SK-N-SH treated with all-trans-retinoic acid at 6 μM for 48 hours (cell line): ENCODE data around the gene PCDHA9.
"Not testable (repeated sequence)": the region's sequence is repeated elsewhere in the genome, so short reads cannot be mapped to it uniquely, and the experiment has no call there.

Experiments
- ATAC-seq: fragments of 200-7000 bp; cut with Tn5 transposase; 3 replicates; pipeline ENCODE4 v1.9.1; 2020; ENCODE audit warnings: mild to moderate bottlenecking, moderate library complexity
- BACH2 ChIP-seq: fragments of 250-450 bp; sonication (Bioruptor Pico); IDR thresholded peaks from 2 replicates; pipeline ENCODE4 v1.9.0; 2021; ENCODE audit warnings: mild to moderate bottlenecking, borderline replicate concordance
- CSDC2 ChIP-seq: fragments of 250-450 bp; sonication (Bioruptor Pico); IDR thresholded peaks from 2 replicates; pipeline ENCODE4 v1.5.0; 2020; ENCODE audit warnings: mild to moderate bottlenecking, moderate library complexity
- CSRNP3 ChIP-seq: fragments of 250-450 bp; sonication (Bioruptor Pico); IDR thresholded peaks from 2 replicates; pipeline ENCODE4 v1.5.1; 2021; ENCODE audit warnings: mild to moderate bottlenecking, moderate library complexity
- ESRRG ChIP-seq: fragments of 250-450 bp; sonication (Bioruptor Pico); IDR thresholded peaks from 2 replicates; pipeline ENCODE4 v1.6.1; 2021; ENCODE audit warnings: mild to moderate bottlenecking
- GLIS3 ChIP-seq: fragments of 250-450 bp; sonication (Bioruptor Pico); IDR thresholded peaks from 2 replicates; pipeline ENCODE4 v1.5.0; 2020; ENCODE audit warnings: mild to moderate bottlenecking, moderate library complexity
- ISL1 ChIP-seq: fragments of 250-450 bp; sonication (Bioruptor Pico); IDR thresholded peaks from 2 replicates; pipeline ENCODE4 v2.1.2; 2022; ENCODE audit warnings: mild to moderate bottlenecking, moderate library complexity
- OSR1 ChIP-seq: fragments of 250-450 bp; sonication (Bioruptor Pico); IDR thresholded peaks from 2 replicates; pipeline ENCODE4 v1.8.0; 2022; ENCODE audit warnings: moderate library complexity, mild to moderate bottlenecking, inconsistent platforms
- SNAI2 ChIP-seq: fragments of 250-450 bp; sonication (Bioruptor Pico); IDR thresholded peaks from 2 replicates; pipeline ENCODE4 v1.5.0; 2020; ENCODE audit warnings: mild to moderate bottlenecking, moderate library complexity
- TCF4 ChIP-seq: fragments of 250-450 bp; sonication (Bioruptor Pico); IDR thresholded peaks from 2 replicates; pipeline ENCODE4 v1.8.0; 2021; ENCODE audit warnings: mild to moderate bottlenecking, moderate library complexity, borderline replicate concordance
- TOX ChIP-seq: fragments of 250-450 bp; sonication (Bioruptor Pico); IDR thresholded peaks from 2 replicates; pipeline ENCODE4 v1.8.0; 2021; ENCODE audit warnings: mild to moderate bottlenecking, moderate library complexity, borderline replicate concordance
- TSHZ2 ChIP-seq: fragments of 250-450 bp; sonication (Bioruptor Pico); IDR thresholded peaks from 2 replicates; pipeline ENCODE4 v1.5.0; 2020; ENCODE audit warnings: mild to moderate bottlenecking, moderate library complexity
- ZC3H10 ChIP-seq: fragments of 250-450 bp; sonication (Bioruptor Pico); IDR thresholded peaks from 2 replicates; pipeline ENCODE4 v1.5.1; 2021; ENCODE audit warnings: mild to moderate bottlenecking, moderate library complexity
- ZFP3 ChIP-seq: fragments of 250-450 bp; sonication (Bioruptor Pico); IDR thresholded peaks from 2 replicates; pipeline ENCODE4 v1.5.0; 2020; ENCODE audit warnings: mild to moderate bottlenecking, moderate library complexity
- ZFP30 ChIP-seq: fragments of 450-650 bp; formaldehyde crosslinking; IDR thresholded peaks from 2 replicates; pipeline ENCODE4 v1.5.0; 2022; ENCODE audit warnings: mild to moderate bottlenecking, moderate library complexity
- ZNF565 ChIP-seq: fragments of 450-650 bp; formaldehyde crosslinking; conservative IDR thresholded peaks from 2 replicates; pipeline ENCODE4 v1.5.0; 2020; ENCODE audit warnings: low read depth, mild to moderate bottlenecking, moderate library complexity
- ZNF70 ChIP-seq: fragments of 450-650 bp; formaldehyde crosslinking; IDR thresholded peaks from 2 replicates; pipeline ENCODE4 v1.5.0; 2020; ENCODE audit warnings: mild to moderate bottlenecking, moderate library complexity
- ZNF8 ChIP-seq: fragments of 450-650 bp; formaldehyde crosslinking; IDR thresholded peaks from 2 replicates; pipeline ENCODE4 v1.5.0; 2020; ENCODE audit warnings: mild to moderate bottlenecking, moderate library complexity
- TF ChIP-seq, protein P1 (sequence below): fragments of 250-450 bp; sonication (Bioruptor Pico); IDR thresholded peaks from 2 replicates; pipeline ENCODE4 v1.8.0; 2021; ENCODE audit warnings: low read depth, mild to moderate bottlenecking, moderate library complexity, borderline replicate concordance
- TF ChIP-seq, protein P2 (sequence below): fragments of 250-450 bp; sonication (Bioruptor Pico); IDR thresholded peaks from 2 replicates; pipeline ENCODE4 v1.5.1; 2020; ENCODE audit warnings: low read depth, mild to moderate bottlenecking, moderate library complexity
- TF ChIP-seq, protein P3 (sequence below): fragments of 250-450 bp; sonication (Bioruptor Pico); IDR thresholded peaks from 2 replicates; pipeline ENCODE4 v1.8.0; 2020; ENCODE audit warnings: mild to moderate bottlenecking, moderate library complexity, borderline replicate concordance

Gene PCDHA9

DNA sequence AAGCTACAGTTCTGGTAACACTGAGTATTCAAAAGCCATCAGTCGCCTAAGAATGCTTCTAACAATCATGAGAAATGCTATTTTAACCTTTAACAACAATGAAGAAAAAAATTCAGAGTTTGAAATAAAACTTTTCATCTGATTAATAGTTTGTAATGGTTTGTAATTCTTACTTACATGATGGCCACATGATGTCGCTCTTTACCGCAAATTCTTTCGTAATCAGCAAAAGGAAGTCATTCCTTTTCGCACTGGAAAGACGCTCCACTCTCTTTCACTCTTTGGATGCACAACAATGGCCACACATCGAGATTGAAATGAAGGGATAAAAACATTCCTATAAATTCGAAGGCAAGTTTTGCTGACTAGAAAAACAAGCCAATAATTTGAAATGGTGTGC lies 14.2 kb upstream of the PCDHA9 start, which contains the start of gene PCDHA7:
Gene PCDHA7, plus strand, starts transcription at position 277 of the 400 bp plus-strand sequence. Its CDS starts 115 bp downstream, at position 392.
- no peak for ATAC-seq

DNA sequence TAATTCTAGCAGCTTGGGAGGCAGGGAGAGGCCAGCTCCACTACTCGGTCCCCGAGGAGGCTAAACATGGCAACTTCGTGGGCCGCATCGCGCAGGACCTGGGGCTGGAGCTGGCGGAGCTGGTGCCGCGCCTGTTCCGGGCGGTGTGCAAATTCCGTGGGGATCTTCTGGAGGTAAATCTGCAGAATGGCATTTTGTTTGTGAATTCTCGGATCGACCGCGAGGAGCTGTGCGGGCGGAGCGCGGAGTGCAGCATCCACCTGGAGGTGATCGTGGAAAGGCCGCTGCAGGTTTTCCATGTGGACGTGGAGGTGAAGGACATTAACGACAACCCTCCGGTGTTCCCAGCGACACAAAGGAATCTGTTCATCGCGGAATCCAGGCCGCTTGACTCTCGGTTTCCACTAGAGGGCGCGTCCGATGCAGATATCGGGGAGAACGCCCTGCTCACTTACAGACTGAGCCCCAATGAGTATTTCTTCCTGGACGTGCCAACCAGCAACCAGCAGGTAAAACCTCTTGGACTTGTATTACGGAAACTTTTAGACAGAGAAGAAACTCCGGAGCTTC lies 13.7 kb upstream of the PCDHA9 start:
- ATAC-seq: not testable (repeated sequence)

More for the DNA sequence above, 14.2 kb upstream of the PCDHA9 start, which contains the start of gene PCDHA7:
- TF ChIP-seq, protein P1, sequence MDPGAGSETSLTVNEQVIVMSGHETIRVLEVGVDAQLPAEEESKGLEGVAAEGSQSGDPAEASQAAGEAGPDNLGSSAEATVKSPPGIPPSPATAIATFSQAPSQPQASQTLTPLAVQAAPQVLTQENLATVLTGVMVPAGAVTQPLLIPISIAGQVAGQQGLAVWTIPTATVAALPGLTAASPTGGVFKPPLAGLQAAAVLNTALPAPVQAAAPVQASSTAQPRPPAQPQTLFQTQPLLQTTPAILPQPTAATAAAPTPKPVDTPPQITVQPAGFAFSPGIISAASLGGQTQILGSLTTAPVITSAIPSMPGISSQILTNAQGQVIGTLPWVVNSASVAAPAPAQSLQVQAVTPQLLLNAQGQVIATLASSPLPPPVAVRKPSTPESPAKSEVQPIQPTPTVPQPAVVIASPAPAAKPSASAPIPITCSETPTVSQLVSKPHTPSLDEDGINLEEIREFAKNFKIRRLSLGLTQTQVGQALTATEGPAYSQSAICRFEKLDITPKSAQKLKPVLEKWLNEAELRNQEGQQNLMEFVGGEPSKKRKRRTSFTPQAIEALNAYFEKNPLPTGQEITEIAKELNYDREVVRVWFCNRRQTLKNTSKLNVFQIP (CRISPR knock-in tag): no peak
- TF ChIP-seq TOX (CRISPR knock-in tag) (no peak), ZNF8 (CRISPR knock-in tag) (no peak), ZFP30 (CRISPR knock-in tag) (no peak), CSDC2 (no peak), CSRNP3 (no peak), ISL1 (CRISPR knock-in tag) (no peak), GLIS3 (CRISPR knock-in tag) (no peak), ZNF70 (CRISPR knock-in tag) (no peak), ZNF565 (CRISPR knock-in tag) (no peak), SNAI2 (CRISPR knock-in tag) (no peak), TCF4 (CRISPR knock-in tag) (no peak), BACH2 (CRISPR knock-in tag) (no peak), ZC3H10 (CRISPR knock-in tag) (no peak), ZFP3 (CRISPR knock-in tag) (no peak), OSR1 (no peak)
- TF ChIP-seq, protein P2, sequence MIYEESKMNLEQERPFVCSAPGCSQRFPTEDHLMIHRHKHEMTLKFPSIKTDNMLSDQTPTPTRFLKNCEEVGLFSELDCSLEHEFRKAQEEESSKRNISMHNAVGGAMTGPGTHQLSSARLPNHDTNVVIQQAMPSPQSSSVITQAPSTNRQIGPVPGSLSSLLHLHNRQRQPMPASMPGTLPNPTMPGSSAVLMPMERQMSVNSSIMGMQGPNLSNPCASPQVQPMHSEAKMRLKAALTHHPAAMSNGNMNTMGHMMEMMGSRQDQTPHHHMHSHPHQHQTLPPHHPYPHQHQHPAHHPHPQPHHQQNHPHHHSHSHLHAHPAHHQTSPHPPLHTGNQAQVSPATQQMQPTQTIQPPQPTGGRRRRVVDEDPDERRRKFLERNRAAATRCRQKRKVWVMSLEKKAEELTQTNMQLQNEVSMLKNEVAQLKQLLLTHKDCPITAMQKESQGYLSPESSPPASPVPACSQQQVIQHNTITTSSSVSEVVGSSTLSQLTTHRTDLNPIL (CRISPR knock-in tag): no peak
- TF ChIP-seq, protein P3, sequence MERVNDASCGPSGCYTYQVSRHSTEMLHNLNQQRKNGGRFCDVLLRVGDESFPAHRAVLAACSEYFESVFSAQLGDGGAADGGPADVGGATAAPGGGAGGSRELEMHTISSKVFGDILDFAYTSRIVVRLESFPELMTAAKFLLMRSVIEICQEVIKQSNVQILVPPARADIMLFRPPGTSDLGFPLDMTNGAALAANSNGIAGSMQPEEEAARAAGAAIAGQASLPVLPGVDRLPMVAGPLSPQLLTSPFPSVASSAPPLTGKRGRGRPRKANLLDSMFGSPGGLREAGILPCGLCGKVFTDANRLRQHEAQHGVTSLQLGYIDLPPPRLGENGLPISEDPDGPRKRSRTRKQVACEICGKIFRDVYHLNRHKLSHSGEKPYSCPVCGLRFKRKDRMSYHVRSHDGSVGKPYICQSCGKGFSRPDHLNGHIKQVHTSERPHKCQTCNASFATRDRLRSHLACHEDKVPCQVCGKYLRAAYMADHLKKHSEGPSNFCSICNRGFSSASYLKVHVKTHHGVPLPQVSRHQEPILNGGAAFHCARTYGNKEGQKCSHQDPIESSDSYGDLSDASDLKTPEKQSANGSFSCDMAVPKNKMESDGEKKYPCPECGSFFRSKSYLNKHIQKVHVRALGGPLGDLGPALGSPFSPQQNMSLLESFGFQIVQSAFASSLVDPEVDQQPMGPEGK: no peak
- TF ChIP-seq, all 23 proteins: peak for 0

DNA sequence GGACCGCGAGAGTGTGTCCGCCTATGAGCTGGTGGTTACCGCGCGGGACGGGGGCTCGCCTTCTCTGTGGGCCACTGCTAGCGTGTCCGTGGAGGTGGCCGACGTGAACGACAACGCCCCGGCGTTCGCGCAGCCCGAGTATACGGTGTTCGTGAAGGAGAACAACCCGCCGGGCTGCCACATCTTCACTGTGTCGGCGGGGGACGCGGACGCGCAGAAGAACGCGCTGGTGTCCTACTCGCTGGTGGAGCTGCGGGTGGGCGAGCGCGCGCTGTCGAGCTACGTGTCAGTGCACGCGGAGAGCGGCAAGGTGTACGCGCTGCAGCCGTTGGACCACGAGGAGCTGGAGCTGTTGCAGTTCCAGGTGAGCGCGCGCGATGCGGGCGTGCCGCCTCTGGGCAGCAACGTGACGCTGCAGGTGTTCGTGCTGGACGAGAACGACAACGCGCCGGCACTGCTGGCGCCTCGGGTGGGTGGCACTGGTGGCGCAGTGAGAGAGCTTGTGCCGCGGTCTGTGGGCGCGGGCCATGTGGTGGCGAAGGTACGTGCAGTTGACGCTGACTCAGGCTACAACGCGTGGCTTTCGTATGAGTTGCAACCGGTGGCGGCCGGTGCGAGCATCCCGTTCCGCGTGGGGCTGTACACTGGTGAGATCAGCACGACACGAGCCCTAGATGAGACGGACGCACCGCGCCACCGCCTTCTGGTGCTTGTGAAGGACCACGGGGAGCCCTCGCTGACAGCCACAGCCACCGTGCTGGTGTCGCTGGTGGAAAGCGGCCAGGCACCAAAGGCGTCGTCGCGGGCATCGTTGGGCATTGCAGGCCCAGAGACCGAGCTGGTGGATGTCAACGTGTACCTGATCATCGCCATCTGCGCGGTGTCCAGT lies 12.3 kb upstream of the PCDHA9 start:
- TF ChIP-seq ISL1 (CRISPR knock-in tag): no peak
- ATAC-seq: no peak

DNA sequence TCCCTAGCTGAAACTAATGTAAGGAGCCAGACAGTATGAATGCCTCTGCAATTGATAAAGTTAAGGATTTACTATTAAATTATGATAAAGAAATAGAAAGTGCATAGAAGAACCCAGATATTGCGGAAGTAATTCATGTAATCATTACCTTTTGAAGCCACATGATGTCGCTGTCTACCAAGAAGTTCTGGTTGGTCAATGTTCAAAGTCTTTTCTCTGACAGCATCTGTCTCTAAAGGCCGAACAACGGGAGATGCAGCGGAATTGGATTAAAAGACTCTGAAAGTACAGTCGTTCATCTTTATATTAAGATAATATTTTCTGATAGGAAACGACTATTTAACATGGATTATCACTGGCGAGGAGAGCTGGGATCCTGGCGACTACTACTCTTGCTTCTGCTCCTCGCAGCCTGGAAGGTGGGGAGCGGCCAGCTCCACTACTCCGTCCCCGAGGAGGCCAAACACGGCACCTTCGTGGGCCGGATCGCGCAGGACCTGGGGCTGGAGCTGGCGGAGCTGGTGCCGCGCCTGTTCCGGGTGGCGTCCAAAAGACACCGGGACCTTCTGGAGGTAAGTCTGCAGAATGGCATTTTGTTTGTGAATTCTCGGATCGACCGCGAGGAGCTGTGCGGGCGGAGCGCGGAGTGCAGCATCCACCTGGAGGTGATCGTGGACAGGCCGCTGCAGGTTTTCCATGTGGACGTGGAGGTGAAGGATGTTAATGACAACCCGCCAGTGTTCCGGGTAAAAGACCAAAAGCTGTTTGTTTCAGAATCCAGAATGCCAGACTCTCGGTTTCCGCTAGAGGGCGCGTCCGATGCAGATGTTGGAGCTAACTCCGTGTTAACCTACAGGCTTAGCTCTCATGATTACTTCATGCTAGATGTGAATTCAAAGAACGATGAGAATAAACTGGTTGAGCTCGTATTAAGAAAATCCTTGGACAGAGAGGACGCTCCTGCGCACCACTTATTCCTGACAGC lies 6.9 kb upstream of the PCDHA9 start, which contains the start of gene PCDHA8:
Gene PCDHA8, plus strand, starts transcription at position 210 of the 985 bp plus-strand sequence. Its CDS starts 135 bp downstream, at position 345.
- ATAC-seq: peak; percentile 98
- TF ChIP-seq ZNF70 (CRISPR knock-in tag) (no peak), CSDC2 (no peak), TCF4 (CRISPR knock-in tag) (no peak), ESRRG (CRISPR knock-in tag) (no peak), TOX (CRISPR knock-in tag) (no peak), TSHZ2 (no peak), ZFP30 (CRISPR knock-in tag) (no peak), ZFP3 (CRISPR knock-in tag) (no peak)
- TF ChIP-seq, protein P2 (CRISPR knock-in tag): no peak
- TF ChIP-seq, protein P1 (CRISPR knock-in tag): no peak
